NK-92 (cell line): ENCODE data around the gene C12orf75.
"Not testable (repeated sequence)": the region's sequence is repeated elsewhere in the genome, so short reads cannot be mapped to it uniquely, and the experiment has no call there.

ENCODE experiments used
- DNase-seq: peaks from one replicate; lab custom pipeline; 2025; ENCODE audit not compliant: unreplicated experiment; lab: John Stamatoyannopoulos, UW

C12orf75 gene

DNA sequence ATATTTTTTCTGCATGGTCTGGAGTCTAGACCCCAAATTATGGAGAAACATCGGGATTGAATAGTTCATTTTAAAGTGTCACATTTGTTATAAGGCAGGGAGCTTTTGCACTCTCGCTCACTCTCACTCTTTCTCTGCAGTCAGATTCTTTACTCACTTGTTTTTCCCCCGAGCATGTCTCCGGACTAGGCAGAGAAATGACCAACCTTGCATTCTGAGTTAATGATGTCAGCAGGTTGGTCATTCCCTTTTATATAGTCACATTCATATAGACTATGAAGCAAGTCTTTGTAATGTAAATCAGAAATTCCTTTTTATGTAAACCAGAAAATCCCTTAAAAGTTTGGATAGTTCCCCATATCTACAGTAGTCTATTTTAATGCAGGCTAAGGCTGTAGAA is 4.1 kb downstream of the C12orf75 start:
- no peak for DNase-seq

DNA sequence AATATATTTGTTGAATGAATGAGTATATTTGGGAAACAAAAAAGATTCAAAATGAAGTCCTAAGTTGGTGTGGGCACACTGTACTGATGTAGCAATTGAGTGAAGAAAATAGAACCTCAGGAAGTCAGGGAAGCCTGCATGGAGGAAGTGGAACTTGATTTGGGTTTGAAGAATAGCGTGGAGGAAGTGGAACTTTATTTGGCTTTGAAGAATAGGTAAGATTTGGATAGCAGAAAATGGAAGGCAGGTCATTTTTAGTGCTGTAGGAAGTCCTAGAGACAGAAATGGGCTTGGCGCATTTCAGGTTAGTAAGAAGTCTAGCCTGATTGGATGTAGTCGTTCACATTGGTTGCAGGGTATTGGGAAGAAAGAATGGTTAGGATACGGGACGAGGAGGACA is 5.4 kb downstream of the C12orf75 start:
- no peak for DNase-seq

DNA sequence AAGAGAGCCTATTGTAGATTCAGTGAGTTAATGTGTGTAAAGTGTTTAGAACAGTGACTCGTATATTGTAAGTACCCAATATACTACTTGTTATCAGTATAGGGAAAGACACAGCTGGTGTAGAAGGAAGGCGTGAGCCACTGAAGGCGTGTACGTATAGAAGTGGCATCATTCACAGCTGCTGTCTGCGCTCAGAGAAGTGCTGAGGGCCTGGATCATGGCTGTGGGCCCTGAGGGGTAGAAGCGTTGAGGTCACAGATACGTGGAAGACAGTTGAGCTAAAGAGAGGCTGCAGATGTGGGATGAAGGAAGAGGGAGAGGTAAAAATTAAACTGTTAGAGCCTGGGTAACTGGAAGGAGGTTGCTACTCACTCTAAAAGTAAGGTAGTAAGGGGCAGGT is 5.9 kb downstream of the C12orf75 start:
- DNase-seq, result no peak

DNA sequence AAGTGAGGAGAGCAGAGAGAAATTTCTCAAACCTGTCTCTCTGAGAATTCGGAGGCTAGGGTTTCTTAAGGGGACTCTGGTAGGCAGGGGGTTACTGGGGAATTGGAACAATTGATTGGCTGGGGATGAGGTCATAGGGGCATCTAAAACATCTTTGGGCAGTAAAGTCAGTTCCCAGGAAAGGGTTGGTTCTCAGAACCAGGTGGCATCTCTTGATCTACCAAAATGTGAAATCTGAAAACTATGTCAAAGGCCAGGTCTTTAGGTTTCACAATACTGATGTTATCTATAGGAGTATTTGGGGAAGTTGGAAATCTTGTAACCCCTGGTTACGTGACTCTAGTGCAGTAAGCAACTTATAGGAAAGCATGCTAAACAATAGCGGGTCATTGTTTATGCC is 6.9 kb downstream of the C12orf75 start:
- DNase-seq, result no peak

DNA sequence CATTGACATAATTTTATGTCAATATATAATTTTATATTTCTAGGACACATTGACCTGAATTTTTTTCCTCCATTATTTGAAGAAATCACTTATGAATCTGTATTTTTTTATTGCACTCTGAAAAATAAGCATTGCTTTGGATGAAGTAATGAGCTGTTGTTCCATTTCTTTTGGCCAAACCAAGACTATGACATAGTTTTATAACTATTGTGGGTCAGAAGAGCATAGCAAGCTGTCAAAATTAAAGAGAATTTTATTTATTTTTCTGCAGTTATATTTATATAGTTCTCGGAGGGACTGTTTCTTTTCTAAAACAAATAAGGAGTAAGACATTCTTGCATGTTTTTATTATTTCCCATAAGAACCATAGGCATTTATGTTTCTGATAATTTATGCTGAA is 8.5 kb downstream of the C12orf75 start:
- no peak for DNase-seq

DNA sequence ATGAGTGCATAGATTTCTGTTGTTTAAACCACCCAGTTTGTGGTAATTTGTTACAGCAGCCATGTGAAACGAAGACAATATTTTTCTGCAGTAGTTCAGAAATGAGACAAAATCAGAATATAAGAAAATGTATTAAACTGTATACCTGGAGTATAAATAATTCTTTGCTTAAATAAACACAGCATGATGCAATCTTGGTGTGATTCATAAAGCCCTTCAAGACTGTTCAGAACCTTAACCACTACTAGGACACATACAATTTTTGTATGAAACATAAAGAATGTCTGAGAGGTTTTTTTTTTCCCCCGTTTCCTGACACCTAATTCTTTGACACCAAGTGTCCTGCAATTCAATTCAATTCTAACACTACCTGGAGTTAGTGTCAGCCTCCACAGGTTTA is 10.5 kb downstream of the C12orf75 start:
- no peak for DNase-seq

DNA sequence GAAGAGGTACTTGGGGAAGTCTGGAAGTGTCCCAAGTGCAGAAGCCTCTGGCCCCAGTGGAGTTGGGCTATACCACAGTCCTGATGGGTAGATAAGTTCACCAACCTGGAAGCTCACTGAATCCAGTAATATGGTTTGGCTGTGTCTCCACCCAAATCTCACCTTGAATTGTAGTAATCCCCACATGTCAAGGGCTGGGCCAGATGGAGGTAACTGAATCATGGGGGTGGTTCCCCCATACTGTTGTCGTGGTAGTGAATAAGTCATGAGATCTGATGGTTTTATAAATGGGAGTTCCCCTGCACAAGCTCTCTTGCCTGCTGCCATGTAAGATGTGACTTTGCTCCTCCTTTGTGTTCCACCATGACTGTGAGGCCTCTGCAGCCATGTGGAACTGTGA is 11.1 kb downstream of the C12orf75 start:
- not testable (repeated sequence) for DNase-seq

DNA sequence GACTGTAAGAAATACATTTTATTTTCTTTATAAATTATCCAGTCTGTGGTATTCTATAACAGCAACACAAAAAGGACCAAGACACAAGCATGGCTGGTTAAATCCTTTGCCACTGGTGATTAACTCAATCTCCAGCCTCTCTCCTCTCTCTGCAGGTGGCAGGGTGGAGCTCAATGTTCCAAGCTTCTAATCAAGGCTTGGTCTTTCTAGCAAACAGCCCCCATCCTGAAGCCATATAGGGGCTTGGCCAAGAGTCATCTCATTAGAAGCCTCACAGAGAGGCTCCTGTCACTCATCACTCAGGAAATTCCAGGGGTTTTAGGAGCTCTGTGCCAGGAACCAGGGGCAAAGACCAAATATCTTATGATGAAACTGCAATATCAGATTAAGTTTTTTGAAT is 12.0 kb downstream of the C12orf75 start:
- DNase-seq, result no peak

DNA sequence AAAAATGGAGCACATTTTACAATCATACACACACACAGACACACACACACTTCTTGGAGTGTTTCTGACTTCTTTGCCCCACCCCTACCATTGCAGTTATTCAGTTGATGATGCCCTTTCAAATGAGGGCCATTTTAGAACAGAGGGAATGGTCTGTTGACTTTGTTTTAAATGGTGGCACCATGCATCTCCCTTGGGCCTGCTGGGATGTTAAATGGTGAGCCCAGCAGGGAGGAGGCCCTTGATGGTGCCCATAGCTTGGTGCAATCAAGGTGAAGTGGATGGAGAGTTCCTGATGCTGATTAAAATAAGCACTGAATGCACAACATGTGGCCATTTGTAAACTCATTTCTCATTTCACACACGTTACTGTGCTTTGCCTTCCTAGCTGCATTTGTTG is 13.3 kb downstream of the C12orf75 start:
- DNase-seq, result no peak

DNA sequence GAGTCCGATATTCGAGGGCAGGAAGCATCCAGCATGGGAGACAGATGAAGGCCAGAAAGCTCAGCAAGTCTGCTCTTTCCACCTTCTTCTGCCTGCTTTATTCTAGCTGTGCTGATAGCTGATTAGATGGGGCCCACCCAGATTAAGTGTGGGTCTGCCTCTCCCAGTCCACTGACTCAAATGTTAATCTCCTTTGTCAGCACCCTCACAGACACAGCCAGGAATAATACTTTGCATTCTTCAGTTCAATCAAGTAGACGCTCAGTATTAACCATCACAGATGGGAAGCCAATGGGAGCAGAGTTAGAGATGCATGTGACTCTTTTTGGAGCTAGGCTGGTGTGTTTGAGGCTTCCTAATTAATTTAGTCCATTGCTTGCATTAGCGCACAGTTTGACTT is 17.0 kb downstream of the C12orf75 start:
- no peak for DNase-seq

DNA sequence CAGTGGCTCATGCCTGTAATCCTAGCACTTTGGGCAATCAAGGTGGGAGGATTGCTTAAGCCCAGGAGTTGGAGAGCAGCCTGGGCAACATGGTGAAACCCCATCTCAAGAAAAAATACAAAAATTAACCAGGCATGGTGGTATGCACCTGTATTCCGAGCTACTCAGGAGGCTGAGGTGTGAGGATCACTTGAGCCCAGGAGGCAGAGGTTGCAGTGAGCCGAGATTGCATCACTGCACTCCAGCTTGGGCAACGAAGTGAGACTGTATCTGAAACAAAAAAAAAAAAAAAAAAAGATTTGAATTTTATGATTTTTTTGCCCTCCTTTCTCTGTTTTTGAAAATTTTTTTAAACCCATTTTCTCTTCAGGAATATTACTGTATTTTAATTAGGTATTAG is 17.7 kb downstream of the C12orf75 start:
- no peak for DNase-seq

DNA sequence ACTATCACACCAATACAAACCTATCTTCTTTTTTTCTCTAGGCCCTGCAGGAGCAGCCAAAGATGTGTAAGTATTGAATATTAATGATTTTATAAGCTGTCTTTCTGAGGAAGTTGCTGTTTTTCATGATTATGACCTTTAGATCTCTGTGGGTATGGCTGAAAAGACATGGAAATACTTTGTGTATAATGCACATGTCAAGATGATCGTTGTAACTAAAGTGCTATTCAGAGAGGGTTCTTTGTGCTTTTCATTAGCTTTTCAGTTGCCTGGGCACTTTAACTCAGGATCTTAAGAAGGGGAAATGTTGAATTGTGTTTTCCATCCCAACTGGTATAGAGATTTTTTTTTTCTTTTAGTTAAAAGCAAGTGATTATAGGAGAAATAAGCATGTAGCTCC is 18.1 kb downstream of the C12orf75 start:
- DNase-seq, result no peak

DNA sequence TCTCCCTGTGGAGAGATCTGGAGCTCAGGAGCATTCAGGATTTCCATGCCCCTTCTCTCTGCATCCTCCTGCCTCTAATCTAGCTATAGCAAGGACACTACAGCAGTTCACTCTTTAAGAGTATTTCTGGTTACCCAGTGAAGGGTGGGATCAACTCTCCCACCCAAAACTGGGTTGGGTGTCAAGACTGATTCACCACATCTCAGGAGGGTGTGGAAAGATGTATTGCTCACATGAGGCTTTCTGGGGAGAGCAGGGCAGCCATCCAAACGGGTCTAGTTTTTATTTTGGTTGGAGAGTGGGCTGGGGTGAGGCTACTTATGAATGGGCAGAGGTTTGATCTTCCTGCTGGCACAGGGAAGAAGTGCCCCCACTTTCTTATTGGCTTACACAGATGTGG is 18.6 kb downstream of the C12orf75 start:
- no peak for DNase-seq

DNA sequence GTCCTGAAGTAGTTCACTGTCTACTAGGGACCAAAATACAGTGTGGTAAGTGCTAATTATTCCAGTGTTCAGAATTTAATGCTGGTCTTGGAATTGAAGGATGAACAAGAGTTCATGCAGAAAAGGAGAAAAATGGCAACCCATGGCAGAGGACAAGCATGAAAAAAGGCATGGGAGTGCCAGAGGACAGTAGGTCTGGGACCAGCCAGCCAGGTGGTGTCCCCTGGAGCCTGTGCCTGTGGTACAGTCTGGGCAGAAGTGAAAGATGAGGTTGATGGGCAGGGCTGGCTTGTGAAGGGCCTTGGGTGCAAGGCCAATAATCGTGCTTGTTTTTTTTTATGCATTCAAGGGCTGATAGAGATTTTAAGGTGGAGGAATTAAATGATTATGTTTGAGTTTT is 21.0 kb downstream of the C12orf75 start:
- DNase-seq, result no peak

DNA sequence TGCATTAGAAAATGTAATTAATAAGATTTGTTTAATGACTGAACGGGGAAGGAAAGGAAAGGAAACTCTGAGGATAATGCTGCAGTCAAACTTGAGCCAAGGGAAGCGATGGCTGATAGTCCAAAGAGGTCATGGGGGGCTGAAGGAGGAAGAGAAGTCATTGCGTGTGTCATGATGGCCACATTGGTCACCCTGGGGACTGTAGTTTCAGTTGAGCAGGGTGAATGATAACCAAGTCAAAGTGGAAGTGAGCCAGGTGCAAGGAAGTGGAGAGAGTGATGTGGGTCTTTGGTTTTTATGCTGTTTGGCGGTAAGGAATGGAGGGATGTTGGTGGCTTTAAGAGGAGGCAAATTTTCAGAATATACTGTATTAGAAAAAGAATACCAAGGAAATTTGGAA is 21.6 kb downstream of the C12orf75 start:
- DNase-seq, result no peak

DNA sequence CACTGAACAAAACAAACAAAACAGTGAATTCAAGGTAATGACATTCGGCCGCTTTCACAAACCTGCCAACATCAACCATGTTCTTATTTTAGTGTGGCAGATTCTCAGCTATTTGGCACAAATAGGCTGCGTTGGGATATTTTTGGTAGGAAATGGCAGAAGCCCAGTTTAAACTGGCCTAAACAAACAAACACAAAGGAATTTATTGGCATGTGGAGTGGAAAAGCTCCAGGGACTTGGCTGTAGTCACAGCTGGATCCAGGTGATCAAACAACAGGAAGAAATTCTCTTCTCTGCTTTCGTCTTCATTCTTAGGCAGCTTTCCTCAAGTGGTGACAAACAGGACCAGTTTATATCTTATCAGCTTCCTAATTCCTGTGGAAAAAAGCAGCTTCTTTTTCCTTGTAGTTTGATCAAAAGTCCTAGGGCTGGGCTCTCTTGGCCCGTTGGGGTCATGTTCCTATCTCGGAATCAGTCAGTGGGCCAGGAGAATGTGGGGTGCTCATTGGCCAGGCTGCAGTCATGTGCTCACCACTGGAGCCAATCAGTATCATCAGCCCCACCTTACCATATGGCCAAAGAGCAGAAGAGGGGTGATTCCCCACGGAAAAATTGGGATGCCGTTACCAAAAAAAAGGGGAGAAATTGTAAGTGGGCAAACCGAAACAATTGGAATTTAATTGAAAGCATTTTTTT is 22.6 kb downstream of the C12orf75 start:
- DNase-seq, result no peak

DNA sequence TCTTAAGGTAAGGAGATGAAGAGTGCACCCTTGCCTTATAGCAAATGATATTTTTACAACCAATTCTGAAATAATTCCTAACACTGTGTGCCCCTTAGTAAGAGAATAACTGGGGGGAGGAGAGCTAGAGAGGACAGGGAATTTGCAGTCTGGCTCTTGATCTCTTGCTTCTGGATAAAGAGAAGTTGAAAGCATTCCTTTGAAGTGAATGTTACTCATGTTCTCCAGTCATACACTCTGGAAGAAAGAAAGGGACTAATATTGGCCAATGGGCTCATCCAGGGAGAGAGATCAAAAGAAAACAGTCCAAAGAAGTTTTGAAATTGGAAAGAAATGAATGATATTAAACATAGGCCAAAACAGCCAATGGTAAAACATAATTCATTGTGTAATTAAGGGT is 25.3 kb downstream of the C12orf75 start:
- DNase-seq, result no peak

DNA sequence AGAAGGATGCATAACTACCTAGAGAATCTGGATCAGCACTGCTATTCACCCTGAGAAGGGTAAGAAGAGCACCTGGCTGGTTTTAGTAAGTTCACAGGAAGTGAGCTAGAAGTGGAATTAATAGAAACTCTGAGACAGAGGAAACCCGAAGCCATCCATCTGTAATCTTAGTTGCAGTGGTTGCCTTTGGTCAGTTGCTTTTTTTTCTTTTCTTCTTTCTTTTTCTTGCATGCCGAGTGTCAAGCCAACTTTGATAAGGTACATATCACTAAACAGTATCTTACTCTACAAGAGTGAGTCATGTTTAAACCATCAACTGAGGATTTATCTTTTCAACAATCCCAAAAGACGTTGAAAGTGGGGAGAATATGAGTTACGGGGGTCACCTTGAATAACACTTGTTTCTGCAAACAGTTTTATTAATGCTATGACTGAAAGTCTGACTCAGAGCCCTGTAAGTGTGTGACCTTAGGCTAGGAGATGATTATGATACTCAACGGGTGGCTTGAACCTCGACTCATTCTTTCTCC is 26.7 kb downstream of the C12orf75 start:
- DNase-seq, result no peak

DNA sequence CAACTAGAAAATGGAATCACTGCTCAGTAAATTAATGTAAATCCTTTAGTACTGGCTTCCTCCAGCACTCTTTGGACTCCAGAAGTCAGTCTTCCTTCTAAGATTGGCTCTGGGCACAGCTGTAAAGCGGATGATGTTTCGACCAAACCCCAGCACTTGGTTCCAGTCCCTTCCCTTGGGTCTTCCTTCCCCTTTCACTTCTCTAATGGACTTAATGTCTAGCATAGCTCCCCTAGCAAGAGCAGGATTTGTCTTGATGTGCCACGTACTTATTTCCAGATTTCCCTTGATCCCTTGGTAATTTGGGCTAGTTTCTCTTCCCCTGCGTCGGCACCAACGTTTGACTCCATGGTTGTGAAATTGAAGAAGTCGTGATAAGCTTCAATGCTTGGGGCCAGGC is 28.3 kb downstream of the C12orf75 start:
- no peak for DNase-seq

DNA sequence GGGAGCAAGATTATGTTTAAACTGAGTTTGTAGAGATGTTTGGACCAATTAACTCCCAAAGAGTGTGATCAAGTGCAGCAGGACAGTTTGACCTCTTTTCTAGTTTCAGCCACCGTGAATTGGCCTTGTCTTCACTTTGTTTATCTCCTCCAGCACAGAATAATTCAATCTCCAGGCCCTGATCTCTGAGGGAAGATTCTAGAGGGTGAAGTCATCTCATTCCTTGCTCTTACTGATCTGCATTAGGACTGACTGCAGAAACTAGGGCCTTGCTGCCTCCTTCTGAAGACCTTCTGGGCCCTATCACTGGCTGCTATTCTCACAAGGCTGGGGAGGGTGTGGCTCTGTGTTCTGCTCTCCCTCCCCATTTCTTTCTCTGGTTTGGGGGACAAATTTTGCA is 29.4 kb downstream of the C12orf75 start:
- DNase-seq, result no peak

DNA sequence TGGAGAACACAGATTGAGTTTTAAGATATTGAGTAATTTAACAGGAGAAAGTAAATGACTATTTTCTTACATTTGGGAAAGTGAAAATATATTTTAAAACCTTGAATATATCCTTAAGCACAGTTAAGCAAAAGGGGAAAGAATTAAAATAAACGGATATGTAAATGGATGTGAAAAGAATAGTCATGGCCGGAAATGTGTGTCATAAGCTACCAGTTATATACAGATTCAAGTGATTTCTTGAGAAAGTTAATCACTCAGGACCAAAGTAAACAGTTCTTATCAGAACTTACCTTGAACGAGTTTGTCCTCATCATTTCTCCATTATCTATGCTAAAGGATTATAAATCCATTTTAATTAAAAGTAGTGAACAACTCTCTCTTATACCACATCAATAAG is 33.4 kb downstream of the C12orf75 start:
- DNase-seq, result no peak

DNA sequence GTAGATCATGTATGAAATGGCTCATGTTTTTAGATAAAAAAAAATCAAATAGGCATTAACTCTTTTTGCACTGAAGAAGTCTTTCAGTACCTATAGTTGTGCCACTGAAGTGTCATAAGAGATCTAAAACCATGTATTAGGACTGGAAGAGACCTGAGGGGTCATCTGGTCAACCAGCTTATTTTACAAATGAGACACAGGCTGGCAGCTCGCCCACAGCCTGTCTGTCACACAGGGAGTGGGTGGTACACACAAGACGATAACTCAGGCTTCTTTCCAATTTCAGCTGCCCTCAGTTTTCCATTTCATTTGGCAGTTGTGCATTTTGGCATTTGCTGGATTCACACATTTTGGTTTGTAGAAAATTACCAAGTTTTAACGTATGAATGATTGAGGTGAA is 34.7 kb downstream of the C12orf75 start:
- DNase-seq, result no peak

DNA sequence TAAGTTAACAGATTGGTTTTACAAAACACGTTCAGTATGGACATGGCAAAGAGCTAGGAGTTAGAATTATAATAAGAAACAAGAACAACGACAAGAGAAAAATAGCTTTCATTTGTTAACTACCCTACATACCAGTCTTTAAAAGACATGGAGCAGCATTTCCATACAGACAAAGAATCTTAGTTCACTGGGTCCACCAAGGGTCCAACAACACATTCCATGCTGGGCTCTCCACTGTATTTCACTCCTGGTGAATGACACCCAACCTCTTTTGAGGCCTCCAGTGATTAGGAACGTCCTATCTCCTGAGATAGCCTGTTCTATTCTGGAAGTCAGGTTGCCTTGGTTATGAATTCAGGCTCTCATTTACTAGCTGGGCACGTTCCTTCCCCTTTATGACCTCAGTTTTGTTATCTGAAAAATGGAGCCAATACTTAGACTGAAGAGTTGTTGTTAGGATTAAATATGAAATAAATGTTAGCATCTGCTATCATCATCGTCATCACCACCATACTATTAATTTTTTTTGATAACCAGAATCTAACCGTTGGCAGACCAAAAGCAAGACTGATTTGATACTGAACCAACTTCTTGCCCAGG is 37.7 kb downstream of the C12orf75 start:
- DNase-seq, result no peak
